H1 (cell line): ENCODE results near the gene FAU. TPM values are rescaled to one million over a fixed set of nuclear protein-coding genes. Genes with fewer than 3 reads are reported as not detected.

Experiments
- CTCF ChIA-PET: fragments of 300-600 bp; sonication (Branson Sonifier 250); formaldehyde crosslinking; loops from one replicate; lab custom pipeline; 2021; ENCODE audit not compliant: partially characterized antibody; lab: Charles Lee
- POLR2A ChIA-PET: fragments of 300-600 bp; sonication (Branson Sonifier 250); formaldehyde crosslinking; loops from one replicate; lab custom pipeline; 2021; ENCODE audit warnings: inconsistent platforms; ENCODE audit not compliant: partially characterized antibody; lab: Charles Lee
- DNase-seq, 2 experiments: peaks; one replicate each; pipeline versions ENCODE4 v3.0.0 to v3.0.0-alpha.2; 2010 to 2022; ENCODE audit warnings: low spot score in 2 of 2, low read depth in 1 of 2, mixed read lengths in 1 of 2
- FAIRE-seq: peaks from 2 replicates; lab custom pipeline; 2011; peaks lifted over from hg19 to GRCh38; lab: Jason Lieb, UNC
- H2AFZ ChIP-seq: 2 replicates; pipeline ENCODE4 v1.8.1; 2012; ENCODE audit warnings: low read length, inconsistent platforms
- H2AK5ac ChIP-seq: 2 replicates; pipeline ENCODE4 v1.6.1; 2013; ENCODE audit warnings: low read depth, low read length
- H2BK120ac ChIP-seq: replicated peaks from 2 replicates; pipeline ENCODE3; 2013; ENCODE audit warnings: low read depth, low read length, inconsistent platforms
- H2BK12ac ChIP-seq: 2 replicates; pipeline ENCODE4 v1.6.1; 2013; ENCODE audit warnings: low read depth, low read length
- H2BK15ac ChIP-seq: 2 replicates; pipeline ENCODE4 v1.6.1; 2013; ENCODE audit warnings: low read length
- H2BK20ac ChIP-seq: 2 replicates; pipeline ENCODE4 v1.6.1; 2013; ENCODE audit warnings: low read length
- H2BK5ac ChIP-seq: 2 replicates; pipeline ENCODE4 v1.6.1; 2013; ENCODE audit warnings: low read depth, low read length
- H3K14ac ChIP-seq: 2 replicates; pipeline ENCODE4 v1.6.1; 2013; ENCODE audit warnings: inconsistent platforms; ENCODE audit not compliant: insufficient read length
- H3K18ac ChIP-seq: 2 replicates; pipeline ENCODE4 v1.6.1; 2013; ENCODE audit warnings: low read length; ENCODE audit errors: extremely low read depth
- H3K23ac ChIP-seq: 2 replicates; pipeline ENCODE4 v1.6.1; 2013; ENCODE audit warnings: inconsistent platforms; ENCODE audit not compliant: insufficient read length
- H3K23me2 ChIP-seq: 2 replicates; pipeline ENCODE4 v1.6.1; 2013; ENCODE audit warnings: low read depth, low read length
- H3K27ac ChIP-seq: 2 replicates; pipeline ENCODE4 v1.6.1; 2011; ENCODE audit warnings: low read depth, low read length, inconsistent platforms
- H3K27me3 ChIP-seq, 4 experiments: replicated peaks in 1 of 4; 1 replicate in 1 of 4; 2 replicates in 3 of 4; pipeline versions ENCODE4 v1.6.1 to v1.8.1; 2011 to 2013; ENCODE audit warnings: low read length in 3 of 4, mild to moderate bottlenecking in 3 of 4, inconsistent platforms in 2 of 4, mixed read lengths in 2 of 4, moderate library complexity in 1 of 4; ENCODE audit not compliant: control insufficient read depth in 3 of 4, insufficient read depth in 3 of 4; ENCODE audit errors: extremely low read depth in 1 of 4
- H3K36me3 ChIP-seq, 4 experiments: 2 replicates each; pipeline versions ENCODE4 v1.6.1 to v1.8.1; 2011 to 2013; ENCODE audit warnings: mild to moderate bottlenecking in 4 of 4, low read length in 3 of 4, moderate library complexity in 2 of 4, control low read depth in 1 of 4, inconsistent platforms in 1 of 4; ENCODE audit not compliant: insufficient read depth in 4 of 4, control insufficient read depth in 2 of 4
- H3K4ac ChIP-seq: replicated peaks from 2 replicates; pipeline ENCODE3; 2013; ENCODE audit warnings: low read length, low read depth, mixed read lengths, inconsistent platforms; ENCODE audit not compliant: insufficient read length
- H3K4me1 ChIP-seq, 4 experiments: replicated peaks in 1 of 4; 1 replicate in 1 of 4; 2 replicates in 3 of 4; pipeline versions ENCODE4 v1.6.1 to v1.8.1; 2011 to 2013; ENCODE audit warnings: low read length in 3 of 4, inconsistent platforms in 2 of 4, mixed read lengths in 1 of 4; ENCODE audit not compliant: insufficient read depth in 4 of 4, control insufficient read depth in 3 of 4
- H3K4me2 ChIP-seq, 2 experiments: 2 replicates each; pipeline versions ENCODE4 v1.6.1 to v1.8.1; 2011 to 2013; ENCODE audit warnings: low read depth in 2 of 2, low read length in 2 of 2, control low read depth in 1 of 2, inconsistent platforms in 1 of 2, mild to moderate bottlenecking in 1 of 2; ENCODE audit not compliant: insufficient read depth in 1 of 2
- H3K4me3 ChIP-seq, 4 experiments: fragments of 200-600, 300-600 bp in 1 of 4; sonication (generic), shearing (Covaris generic), sonication (Bioruptor Twin) in 1 of 4; 2 replicates each; pipeline versions ENCODE4 v1.5.1 to v1.8.1; 2011 to 2016; ENCODE audit warnings: low read length in 4 of 4, low read depth in 3 of 4, control low read depth in 2 of 4, inconsistent platforms in 2 of 4, mild to moderate bottlenecking in 2 of 4, mixed read lengths in 1 of 4, moderate library complexity in 1 of 4; ENCODE audit not compliant: insufficient read depth in 2 of 4; ENCODE audit errors: extremely low read depth in 1 of 4
- H3K56ac ChIP-seq: replicated peaks from 2 replicates; pipeline ENCODE3; 2013; ENCODE audit warnings: low read depth, mild to moderate bottlenecking, mixed read lengths, low read length, inconsistent platforms; ENCODE audit not compliant: insufficient read length
- H3K79me1 ChIP-seq: 2 replicates; pipeline ENCODE4 v1.6.1; 2013; ENCODE audit warnings: low read depth, low read length, control low read depth
- H3K79me2 ChIP-seq, 2 experiments: 2 replicates each; pipeline versions ENCODE4 v1.6.1 to v1.8.1; 2012 to 2013; ENCODE audit warnings: low read length in 2 of 2, mild to moderate bottlenecking in 2 of 2, inconsistent platforms in 1 of 2; ENCODE audit not compliant: insufficient read depth in 2 of 2, control insufficient read depth in 1 of 2
- H3K9ac ChIP-seq, 4 experiments: replicated peaks in 1 of 4; 1 replicate in 1 of 4; 2 replicates in 3 of 4; pipeline versions ENCODE4 v1.6.1 to v1.8.1; 2011 to 2013; ENCODE audit warnings: low read depth in 3 of 4, low read length in 3 of 4, control low read depth in 2 of 4, mild to moderate bottlenecking in 2 of 4, moderate library complexity in 2 of 4, inconsistent platforms in 1 of 4; ENCODE audit errors: extremely low read depth in 1 of 4
- H3K9me3 ChIP-seq, 2 experiments: 2 replicates each; pipeline versions ENCODE4 v1.6.1 to v1.8.1; 2012 to 2013; ENCODE audit warnings: mild to moderate bottlenecking in 2 of 2, moderate library complexity in 2 of 2, control low read depth in 1 of 2, inconsistent platforms in 1 of 2, low read depth in 1 of 2, low read length in 1 of 2, mixed read lengths in 1 of 2; ENCODE audit not compliant: insufficient read depth in 2 of 2
- H4K20me1 ChIP-seq, 2 experiments: replicated peaks in 1 of 2; 2 replicates each; pipeline versions ENCODE3 to v1.8.1; 2011 to 2013; ENCODE audit warnings: inconsistent platforms in 2 of 2, low read length in 2 of 2, mild to moderate bottlenecking in 1 of 2; ENCODE audit not compliant: insufficient read depth in 2 of 2, control insufficient read depth in 1 of 2
- H4K5ac ChIP-seq: 2 replicates; pipeline ENCODE4 v1.6.1; 2013; ENCODE audit warnings: low read length, low read depth, mixed read lengths, inconsistent platforms; ENCODE audit not compliant: insufficient read length
- H4K8ac ChIP-seq: 2 replicates; pipeline ENCODE4 v1.8.0; 2013; ENCODE audit warnings: mild to moderate bottlenecking, moderate library complexity, low read length, inconsistent platforms; ENCODE audit not compliant: insufficient read depth; ENCODE audit errors: extremely low read depth
- H4K91ac ChIP-seq: replicated peaks from 2 replicates; pipeline ENCODE3; 2013; ENCODE audit warnings: low read length, mixed read lengths, inconsistent platforms; ENCODE audit not compliant: insufficient read length
- CBX8 ChIP-seq: fragments of 300-800, 300-1000 bp; sonication (generic); IDR thresholded peaks from 2 replicates; pipeline ENCODE4 v1.7.1; 2016; ENCODE audit warnings: low read depth, low read length, borderline replicate concordance
- EGR1 ChIP-seq: IDR thresholded peaks from 2 replicates; pipeline ENCODE4 v1.6.1; 2011; ENCODE audit warnings: low read depth, low read length, borderline replicate concordance
- GTF2F1 ChIP-seq: IDR thresholded peaks from 2 replicates; pipeline ENCODE4 v1.6.1; 2012; ENCODE audit warnings: low read depth, low read length, improper control_type of control experiment, borderline replicate concordance
- MAX ChIP-seq: IDR thresholded peaks from 2 replicates; pipeline ENCODE4 v1.6.1; 2012; ENCODE audit warnings: inconsistent platforms
- NANOG ChIP-seq: IDR thresholded peaks from 2 replicates; pipeline ENCODE4 v1.6.1; 2011; ENCODE audit warnings: low read length, low read depth, mild to moderate bottlenecking, inconsistent platforms; ENCODE audit not compliant: insufficient read depth, poor library complexity, severe bottlenecking
- POLR2AphosphoS5 ChIP-seq: IDR thresholded peaks from 2 replicates; pipeline ENCODE4 v1.6.1; 2011; ENCODE audit warnings: low read depth, low read length
- RFX5 ChIP-seq: IDR thresholded peaks from 2 replicates; pipeline ENCODE4 v1.6.1; 2011; ENCODE audit warnings: low read depth, low read length, improper control_type of control experiment, borderline replicate concordance
- RNF2 ChIP-seq: fragments of 200-900, 300-1000 bp; sonication (generic); IDR thresholded peaks from 2 replicates; pipeline ENCODE4 v1.7.1; 2016; ENCODE audit warnings: borderline replicate concordance, low read depth, mild to moderate bottlenecking, antibody characterized with exemption, low read length; ENCODE audit not compliant: poor library complexity, severe bottlenecking; ENCODE audit errors: missing control alignments
- SIRT6 ChIP-seq: IDR thresholded peaks from one replicate; pipeline ENCODE4 v1.7.1; 2012; ENCODE audit warnings: low read length, inconsistent platforms
- SP1 ChIP-seq: IDR thresholded peaks from 2 replicates; pipeline ENCODE4 v1.6.1; 2011; ENCODE audit warnings: low read depth, low read length
- SP4 ChIP-seq: IDR thresholded peaks from 2 replicates; pipeline ENCODE4 v1.6.1; 2012; ENCODE audit warnings: low read length, inconsistent platforms
- SRF ChIP-seq: IDR thresholded peaks from 2 replicates; pipeline ENCODE4 v1.6.1; 2011; ENCODE audit warnings: mild to moderate bottlenecking, low read depth, low read length, moderate library complexity
- TAF1 ChIP-seq: IDR thresholded peaks from 2 replicates; pipeline ENCODE4 v1.6.1; 2011; ENCODE audit warnings: mild to moderate bottlenecking, low read depth, low read length
- TAF7 ChIP-seq: optimal IDR thresholded peaks from 2 replicates; pipeline ENCODE3; 2011; ENCODE audit warnings: low read depth, mild to moderate bottlenecking, inconsistent platforms, low read length, moderate library complexity, borderline replicate concordance
- WGBS, 2 experiments: shearing (Covaris generic) in 1 of 2; methylation state at CpG; one replicate each; pipeline versions ENCODE4 v1.1.6 to v1.1.7; 2013 to 2015; ENCODE audit warnings: low lambda C conversion rate in 2 of 2, mixed read lengths in 2 of 2, inconsistent platforms in 1 of 2, low coverage in 1 of 2, missing lambda C conversion rate in 1 of 2; ENCODE audit not compliant: insufficient replicate concordance in 2 of 2, insufficient coverage in 1 of 2, insufficient read length in 1 of 2; ENCODE audit errors: extremely low coverage in 1 of 2, missing lambda C conversion rate in 1 of 2; 5-methylcytosine and 5-hydroxymethylcytosine counted together
- polyA plus RNA-seq, 7 experiments: library from polyadenylated mRNA; depleted of rRNA in 3 of 7; stranded (reverse) in 5 of 7; unstranded in 2 of 7; fragments of >200 nt in 5 of 7; fragments of 200-250 nt in 2 of 7; gene quantifications; 1 replicate in 5 of 7; 2 replicates in 1 of 7; 4 replicates in 1 of 7; pipeline versions ENCODE4 v1.2.1 to v1.2.3, GENCODE V29; 2011 to 2013; ENCODE audit warnings: missing spikeins in 2 of 7, mixed read lengths in 2 of 7
- total RNA-seq: library from RNA; stranded (reverse); fragmentation: NEBNext Ultra II Directional; extraction: Animal tissue kit (Norgen Biotek cat#: 25700); gene quantifications from 2 replicates; pipeline ENCODE4 v1.2.1, GENCODE V29; 2021

FAU gene
- total and polyA plus RNA-seq, 2 of the 8 experiments (the other 6 are each of a cell fraction or from before 2014, with no cell fraction given), result 826 to 896 TPM

GRCh38 chr11:65131895-65132237 lies 9.9 kb upstream of the FAU start:
- H3K36me3 ChIP-seq, result peaks cover 14 to 43% (median 35%) of the 10 kb centered on the region in 4 experiments; a peak in 7 of 8 replicates
- H3K79me1 ChIP-seq, result peaks cover 3% of the 10 kb centered on the region; the same call in 1 of the 2 replicates
- H2BK5ac ChIP-seq, result no peak overlapping the region
- H4K20me1 ChIP-seq, result peaks cover 0 to 14% of the 10 kb centered on the region in 2 experiments
- no peak overlapping the region for H2BK120ac ChIP-seq
- H2BK12ac ChIP-seq, result no peak overlapping the region
- H3K18ac ChIP-seq, result no peak overlapping the region
- no peak overlapping the region for H3K23ac ChIP-seq
- H3K23me2 ChIP-seq, result peaks cover 14% of the 10 kb centered on the region
- no peak overlapping the region for H3K4me2 ChIP-seq
- peaks cover 0 to 15% of the 10 kb centered on the region in 2 experiments; a peak in 1 of 4 replicates for H3K79me2 ChIP-seq
- WGBS, 2 experiments, result 94% methylated on average over 6 of the region's 6 CpGs; no CpG with 5 or more reads in 1 of the 2 experiments
- FAIRE-seq (no peak), DNase-seq (no peak)
- no peak overlapping the region for H2BK15ac ChIP-seq
- no peak overlapping the region for H4K91ac ChIP-seq
- H3K56ac ChIP-seq, result no peak overlapping the region
- peak overlapping the region; percentile 9; the same call in 1 of the 2 replicates for H4K8ac ChIP-seq
- H3K27ac ChIP-seq, result no peak overlapping the region
- H4K5ac ChIP-seq, result no peak overlapping the region
- H3K4me3 ChIP-seq, result no peak overlapping the region
- no peaks in the 10 kb centered on the region for H3K27me3 ChIP-seq
- no peak overlapping the region for H2AFZ ChIP-seq
- no peak overlapping the region for H3K9ac ChIP-seq
- no peak overlapping the region for H3K14ac ChIP-seq
- POLR2A ChIA-PET, result interaction anchor here (1.0 to 15.8 kb wide), 2 partner anchors 16 to 37 kb away, joined by 3 to 305 read pairs; partner anchors contain the start of genes FAU, MRPL49, TM7SF2 and ZNHIT2
- no peak overlapping the region for H2BK20ac ChIP-seq
- no peak overlapping the region for H2AK5ac ChIP-seq
- H3K4ac ChIP-seq, result no peak overlapping the region
- CTCF ChIA-PET, result interaction anchor here (0.8 to 9.5 kb wide), 6 partner anchors 10 to 284 kb away, joined by 3 to 71 read pairs (median 4); partner anchors contain the start of genes FAU, MRPL49 and TM7SF2
- no peaks in the 10 kb centered on the region for H3K9me3 ChIP-seq
- peaks cover 0 to 13% (median 7%) of the 10 kb centered on the region in 4 experiments; a peak in 6 of 7 replicates for H3K4me1 ChIP-seq
- no peak for TF ChIP-seq TAF1
- no peak for TF ChIP-seq CBX8
- TF ChIP-seq RNF2, result no peak
- no peak for TF ChIP-seq SRF
- TF ChIP-seq MAX, result no peak
- TF ChIP-seq EGR1, result no peak
- TF ChIP-seq SP1, result no peak
- TF ChIP-seq GTF2F1, result no peak
- TF ChIP-seq SP4, result no peak
- no peak for TF ChIP-seq RFX5
- no peak for TF ChIP-seq TAF7
- TF ChIP-seq SIRT6, result no peak
- no peak for TF ChIP-seq POLR2AphosphoS5
- TF ChIP-seq NANOG, result no peak
